Naive thymus-derived CD4-positive, alpha-beta T cell (primary cell): ENCODE measurements around the gene BPNT1. TPM values are rescaled to one million over a fixed set of nuclear protein-coding genes. Genes with fewer than 3 reads are reported as not detected.
A peak's percentile ranks its signal among the peaks of the same experiment; 100 is the strongest.

ENCODE experiments used
- ATAC-seq: fragments of 150-1000 bp; cut with Tn5 transposase; 2 replicates; pipeline ENCODE4 v1.10.0; 2021; ENCODE audit warnings: mild to moderate bottlenecking, moderate library complexity
- CTCF ChIA-PET: fragments of 350-600 bp; sonication (Branson Sonifier 250); formaldehyde crosslinking; loops from one replicate; lab custom pipeline; 2021; ENCODE audit warnings: antibody characterized with exemption; lab: Charles Lee
- POLR2A ChIA-PET: fragments of 350-600 bp; sonication (Branson Sonifier 250); formaldehyde crosslinking; loops from one replicate; lab custom pipeline; 2021; ENCODE audit warnings: antibody characterized with exemption, inconsistent platforms; lab: Charles Lee
- DNase-seq, 9 donors: peaks; one replicate each; pipeline versions ENCODE4 v3.0.0 to v3.0.0-alpha.2; 2020 to 2022; ENCODE audit warnings: mixed read lengths in 1 of 9
- H3K27ac ChIP-seq: one replicate; pipeline ENCODE4 v1.7.0; 2013; ENCODE audit warnings: mild to moderate bottlenecking, low read depth, low read length, moderate library complexity
- H3K27me3 ChIP-seq, 2 donors: one replicate each; pipeline ENCODE4 v1.7.0; 2013; ENCODE audit warnings: low read length in 2 of 2, mild to moderate bottlenecking in 2 of 2, moderate library complexity in 2 of 2; ENCODE audit not compliant: control insufficient read depth in 2 of 2, insufficient read depth in 2 of 2
- H3K36me3 ChIP-seq, 3 experiments: 1 replicate in 2 of 3; 2 replicates in 1 of 3; pipeline ENCODE4 v1.7.0; 2013; ENCODE audit warnings: low read length in 3 of 3, mild to moderate bottlenecking in 3 of 3, moderate library complexity in 1 of 3; ENCODE audit not compliant: insufficient read depth in 3 of 3, control insufficient read depth in 2 of 3
- H3K4me1 ChIP-seq, 2 donors: one replicate each; pipeline ENCODE4 v1.7.0; 2013; ENCODE audit warnings: low read length in 2 of 2, mild to moderate bottlenecking in 2 of 2, moderate library complexity in 1 of 2; ENCODE audit not compliant: control insufficient read depth in 2 of 2, insufficient read depth in 2 of 2
- H3K4me3 ChIP-seq: 2 replicates; pipeline ENCODE4 v1.7.0; 2013; ENCODE audit warnings: mild to moderate bottlenecking, low read length
- H3K9me3 ChIP-seq, 3 experiments: 1 replicate in 2 of 3; 2 replicates in 1 of 3; pipeline ENCODE4 v1.7.0; 2013; ENCODE audit warnings: low read length in 3 of 3; ENCODE audit not compliant: control insufficient read depth in 2 of 3
- H3K27ac Mint-ChIP-seq, 9 donors: one replicate each; pipeline ENCODE4 v1.8.0; 2020 to 2022; ENCODE audit warnings: mixed read lengths in 9 of 9, mild to moderate bottlenecking in 8 of 9, moderate library complexity in 5 of 9, inconsistent platforms in 2 of 9
- H3K27me3 Mint-ChIP-seq, 5 donors: one replicate each; pipeline ENCODE4 v1.8.0; 2021 to 2022; ENCODE audit warnings: mixed read lengths in 5 of 5, mild to moderate bottlenecking in 1 of 5
- H3K36me3 Mint-ChIP-seq, 5 donors: one replicate each; pipeline ENCODE4 v1.8.0; 2020 to 2022; ENCODE audit warnings: mixed read lengths in 5 of 5, mild to moderate bottlenecking in 3 of 5, inconsistent platforms in 1 of 5
- H3K4me1 Mint-ChIP-seq, 7 donors: one replicate each; pipeline ENCODE4 v1.8.0; 2020 to 2022; ENCODE audit warnings: mixed read lengths in 7 of 7, mild to moderate bottlenecking in 3 of 7, inconsistent platforms in 1 of 7
- H3K4me3 Mint-ChIP-seq, 10 donors: one replicate each; pipeline ENCODE4 v1.8.0; 2020 to 2022; ENCODE audit warnings: mild to moderate bottlenecking in 10 of 10, mixed read lengths in 10 of 10, moderate library complexity in 6 of 10, inconsistent platforms in 2 of 10
- H3K9me3 Mint-ChIP-seq, 11 donors: one replicate each; pipeline ENCODE4 v1.8.0; 2020 to 2022; ENCODE audit warnings: mixed read lengths in 11 of 11, mild to moderate bottlenecking in 4 of 11, inconsistent platforms in 1 of 11, moderate library complexity in 1 of 11
- intact Hi-C, 2 donors: fragments of 100-400 bp; cut with micrococcal nuclease; formaldehyde crosslinking; loops; one replicate each; pipeline ENCODE4 v1.15.1; 2023
- polyA plus RNA-seq, 2 donors: library from polyadenylated mRNA; unstranded; fragments of 300-500 nt; fragmentation: Illumina TruSeq; gene quantifications; one replicate each; pipeline ENCODE4 v1.2.3, GENCODE V29; 2021
- total RNA-seq, 6 experiments: library from RNA in 5 of 6; stranded (reverse) in 5 of 6; gene quantifications; 1 replicate in 5 of 6; 2 replicates in 1 of 6; pipeline ENCODE4 v1.2.3 and lab custom pipeline; 2021 to 2026

The BPNT1 gene, protein sequence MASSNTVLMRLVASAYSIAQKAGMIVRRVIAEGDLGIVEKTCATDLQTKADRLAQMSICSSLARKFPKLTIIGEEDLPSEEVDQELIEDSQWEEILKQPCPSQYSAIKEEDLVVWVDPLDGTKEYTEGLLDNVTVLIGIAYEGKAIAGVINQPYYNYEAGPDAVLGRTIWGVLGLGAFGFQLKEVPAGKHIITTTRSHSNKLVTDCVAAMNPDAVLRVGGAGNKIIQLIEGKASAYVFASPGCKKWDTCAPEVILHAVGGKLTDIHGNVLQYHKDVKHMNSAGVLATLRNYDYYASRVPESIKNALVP
- total RNA-seq (10 to 100 TPM in 4 of 5 experiments, 1 to 10 TPM in 1; 5.5 to 24.6 (median 15.0) TPM), polyA plus RNA-seq (10 to 100 TPM; 20.2 to 25.2 TPM), total RNA-seq (lab: John Stamatoyannopoulos, UW) (8.5 reads per million, percentile 33 among the genes with 10 or more reads in this experiment)

DNA sequence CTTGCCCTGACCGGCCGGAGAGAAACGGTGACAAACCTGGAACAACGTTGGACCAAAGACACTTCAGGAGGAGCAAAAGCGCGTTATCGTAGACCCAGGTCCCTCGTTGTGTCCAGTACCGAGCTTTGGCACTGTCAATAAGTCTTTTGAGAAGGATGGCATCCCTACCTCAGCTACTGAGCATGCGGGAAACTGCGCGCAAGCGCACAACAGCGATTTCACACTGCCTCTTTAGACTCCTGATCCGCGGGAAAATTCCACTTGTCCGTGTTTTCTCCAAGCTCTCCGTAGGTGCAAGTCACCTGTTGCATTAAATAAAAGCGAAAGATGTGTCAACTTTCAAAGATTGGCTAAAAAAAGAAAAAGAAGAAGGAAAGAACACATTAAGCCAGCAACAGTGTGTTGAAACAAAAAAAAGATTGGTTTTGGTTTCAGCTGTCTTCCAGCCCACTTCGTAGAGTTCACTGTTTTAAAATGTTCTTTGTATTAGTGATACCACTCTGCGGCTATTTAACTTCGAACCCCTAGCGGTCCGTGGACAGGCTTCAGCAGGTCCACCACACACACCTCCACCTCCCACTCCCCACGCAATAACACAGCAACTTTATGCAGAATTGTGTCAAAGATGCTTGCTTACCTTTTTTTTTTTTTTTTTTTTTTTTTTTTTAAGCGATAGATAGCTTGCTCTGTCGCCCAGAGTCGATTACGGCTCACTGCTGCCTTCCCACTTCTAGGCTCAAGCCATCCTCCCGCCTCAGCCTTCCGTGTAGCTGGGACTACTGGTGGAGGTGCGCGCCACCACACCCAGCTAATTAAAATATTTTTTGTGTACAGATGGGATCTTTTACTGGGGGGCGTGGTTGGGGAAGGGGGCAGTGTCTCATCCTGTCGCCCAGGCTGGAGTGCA lies at the start of gene BPNT1:
BPNT1 (minus strand) TSS at position 139 of the 907 bp plus-strand sequence. CDS start 9,942 bp downstream, outside the sequence.
- Mint-ChIP-seq H3K36me3 (peaks cover 0 to 5% (median 3%) of the 10 kb centered on the region in 5 donors), H3K9me3 (no peaks in the 10 kb centered on the region), H3K27me3 (peaks cover 0 to 2% (median 0%) of the 10 kb centered on the region in 5 donors), H3K4me1 (peaks cover 0 to 42% (median 36%) of the 10 kb centered on the region in 7 donors), H3K27ac (peak within 1 kb of the TSS; percentile 86 to 97 (median 94)), H3K4me3 (peak within 1 kb of the TSS; percentile 88 to 100 (median 94))
- Histone ChIP-seq H3K9me3 (no peaks in the 10 kb centered on the region), H3K27ac (peak within 1 kb of the TSS; percentile 72), H3K27me3 (no peaks in the 10 kb centered on the region), H3K4me1 (peaks cover 9 to 13% of the 10 kb centered on the region in 2 donors), H3K4me3 (peak within 1 kb of the TSS; percentile 83), H3K36me3 (peaks cover 0 to 6% (median 0%) of the 10 kb centered on the region in 3 experiments)
- intact Hi-C loops: loop anchor here (1.0 kb wide), 3 partner anchors 44 to 1805 kb away; partner anchors contain the start of genes EPRS1 (in 2 of the 2), RAB3GAP2 (in 2 of the 2) and RRP15 (in 2 of the 2)
- ATAC-seq (peak; percentile 87), DNase-seq (peak; percentile 90 to 99 (median 97))
- CTCF ChIA-PET: interaction anchor here (0.7 to 0.9 kb wide), 3 partner anchors 43 to 54 kb away, joined by 3 to 4 read pairs (median 3); no protein-coding TSS in a partner anchor
- POLR2A ChIA-PET: interaction anchor here (0.6 to 1.8 kb wide), 6 partner anchors 10 to 183 kb away, joined by 3 to 8 read pairs (median 4); partner anchors contain the start of genes EPRS1 and RAB3GAP2

DNA sequence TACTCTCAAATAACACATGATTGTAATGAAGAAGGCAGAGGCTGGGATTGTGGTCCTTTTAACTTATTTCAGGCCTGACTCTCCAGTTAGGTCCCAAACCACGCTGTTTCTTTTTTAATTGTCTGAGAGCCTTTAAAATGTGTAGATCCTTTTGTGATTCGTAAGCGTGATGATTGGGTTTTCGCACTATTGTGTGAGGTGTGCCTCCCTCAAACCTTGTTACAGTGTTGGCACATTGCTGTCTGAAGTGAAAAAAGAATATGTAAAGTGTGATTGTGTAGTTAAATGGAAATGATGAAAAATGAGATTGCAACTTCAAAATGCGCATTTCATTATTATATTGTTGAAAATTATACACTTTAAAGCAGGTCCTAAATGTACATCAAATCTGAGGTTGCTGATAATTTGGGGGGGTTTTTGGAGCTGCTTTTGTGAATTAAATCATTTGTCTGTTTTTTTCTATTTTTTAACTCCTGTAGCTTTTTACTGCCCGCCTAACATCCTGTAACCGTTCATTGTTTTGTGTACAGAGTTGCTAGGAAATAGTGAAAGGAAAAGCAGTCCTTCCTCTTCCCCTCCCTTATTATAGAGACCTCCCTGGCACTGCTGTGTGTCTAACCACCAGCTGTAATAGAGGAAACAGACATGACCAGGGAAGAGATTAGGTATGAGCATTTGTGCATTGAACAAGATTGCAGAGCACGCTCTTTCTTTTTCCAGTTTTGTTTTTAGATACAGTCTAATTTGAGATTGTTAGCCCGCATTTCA lies 47.6 kb upstream of the BPNT1 start:
- H3K36me3 Mint-ChIP-seq: peaks cover 15 to 61% (median 29%) of the 10 kb centered on the region in 5 donors
- no peaks in the 10 kb centered on the region for H3K4me1 ChIP-seq
- ChIA-PET CTCF (interaction anchor here (0.7 to 1.0 kb wide), 2 partner anchors 24 to 62 kb away, joined by 3 to 6 read pairs; no protein-coding TSS in a partner anchor), POLR2A (interaction anchor here (0.7 kb wide), 1 partner anchor 32 kb away, joined by 4 read pairs; no protein-coding TSS in a partner anchor)
- H3K4me3 Mint-ChIP-seq: peak overlapping the region in 2 of 10 donors; percentile 16 to 30
- peak overlapping the region; percentile 59 to 87 (median 80) for H3K27ac Mint-ChIP-seq
- H3K9me3 ChIP-seq: no peaks in the 10 kb centered on the region
- ATAC-seq (peak; percentile 91), DNase-seq (peak in 5 of 9 donors; percentile 16 to 51 (median 23))
- H3K27me3 Mint-ChIP-seq: no peaks in the 10 kb centered on the region
- peaks cover 20 to 89% (median 22%) of the 10 kb centered on the region in 3 experiments for H3K36me3 ChIP-seq
- H3K27me3 ChIP-seq: no peaks in the 10 kb centered on the region
- H3K27ac ChIP-seq: peak overlapping the region; percentile 20
- no peak overlapping the region for H3K4me3 ChIP-seq
- peaks cover 2 to 14% (median 8%) of the 10 kb centered on the region in 7 donors for H3K4me1 Mint-ChIP-seq
- H3K9me3 Mint-ChIP-seq: no peaks in the 10 kb centered on the region
- intact Hi-C loops: no loop called here

DNA sequence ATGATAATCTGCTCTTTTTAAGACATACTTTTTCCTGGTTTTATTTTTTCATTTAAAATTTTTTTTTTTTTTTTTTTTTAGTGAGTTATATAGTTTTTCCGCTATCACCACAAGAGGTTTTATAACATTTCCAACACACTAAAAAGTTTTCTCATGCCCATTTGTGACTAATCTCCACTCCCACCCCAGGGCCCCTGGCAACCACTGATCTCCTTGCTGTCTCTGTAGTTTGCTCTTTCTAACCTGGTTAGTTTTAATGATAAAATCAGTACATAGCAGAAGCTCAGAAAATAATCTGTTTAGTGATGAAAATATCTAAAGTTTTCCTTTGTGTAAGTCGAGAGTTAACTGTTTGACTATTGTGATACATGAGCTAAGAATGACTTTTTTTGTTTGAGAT lies 46.2 kb upstream of the BPNT1 start:
- CTCF ChIA-PET: interaction anchor here (0.9 kb wide), 1 partner anchor 23 kb away, joined by 3 read pairs; no protein-coding TSS in a partner anchor
- no peaks in the 10 kb centered on the region for H3K27me3 ChIP-seq
- Mint-ChIP-seq H3K36me3 (peaks cover 4 to 53% (median 21%) of the 10 kb centered on the region in 5 donors), H3K4me1 (peaks cover 5 to 17% (median 9%) of the 10 kb centered on the region in 7 donors), H3K4me3 (no peak overlapping the region), H3K27me3 (no peaks in the 10 kb centered on the region), H3K27ac (peak overlapping the region in 4 of 9 donors; percentile 28 to 83 (median 54)), H3K9me3 (no peaks in the 10 kb centered on the region)
- H3K4me1 ChIP-seq: no peaks in the 10 kb centered on the region
- no peak overlapping the region for H3K4me3 ChIP-seq
- POLR2A ChIA-PET: no interaction called here
- DNase-seq (no peak), ATAC-seq (no peak)
- H3K36me3 ChIP-seq: peaks cover 13 to 80% (median 13%) of the 10 kb centered on the region in 3 experiments
- intact Hi-C loops: no loop called here
- H3K27ac ChIP-seq: no peak overlapping the region
- H3K9me3 ChIP-seq: no peaks in the 10 kb centered on the region

DNA sequence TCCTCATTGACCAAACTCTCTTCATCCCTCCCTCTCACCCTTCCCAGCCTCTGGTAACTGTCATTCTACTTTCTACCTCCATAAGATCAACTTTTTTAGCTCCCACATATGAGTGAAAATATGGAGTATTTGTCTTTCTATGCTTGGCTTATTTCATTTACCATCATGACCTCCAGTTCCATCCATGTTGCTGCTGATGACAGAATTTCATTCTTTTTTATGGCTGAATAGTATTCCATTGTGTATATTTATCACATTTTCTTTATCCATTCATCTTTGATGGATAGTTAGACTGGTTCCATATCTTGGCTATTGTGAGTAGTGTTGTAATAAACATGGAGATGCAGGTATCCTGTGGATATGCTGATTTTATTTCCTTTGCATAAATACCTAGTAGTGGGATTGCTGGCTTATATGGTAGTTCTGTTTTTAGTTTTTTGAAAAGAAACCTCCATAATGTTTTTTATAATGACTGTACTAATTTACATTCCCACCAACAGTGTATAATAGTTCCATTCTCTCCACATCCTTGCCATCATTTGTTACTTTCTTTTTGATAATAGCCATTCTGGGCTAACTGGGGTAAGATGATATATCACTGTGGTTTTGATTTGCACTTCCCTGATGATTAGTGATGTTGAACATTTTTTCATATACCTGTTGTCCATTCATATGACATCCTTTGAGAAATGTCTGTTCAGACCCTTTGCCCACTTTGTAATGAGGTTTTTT lies 40.1 kb upstream of the BPNT1 start:
- Histone ChIP-seq H3K27ac (no peak overlapping the region), H3K36me3 (peaks cover 12 to 62% (median 12%) of the 10 kb centered on the region in 3 experiments), H3K27me3 (no peaks in the 10 kb centered on the region), H3K4me3 (no peak overlapping the region), H3K9me3 (peaks cover 0 to 3% (median 0%) of the 10 kb centered on the region in 3 experiments), H3K4me1 (no peaks in the 10 kb centered on the region)
- Mint-ChIP-seq H3K4me3 (no peak overlapping the region), H3K9me3 (peaks cover 0 to 5% (median 0%) of the 10 kb centered on the region in 11 donors), H3K4me1 (peaks cover 0 to 15% (median 4%) of the 10 kb centered on the region in 7 donors), H3K27ac (peak overlapping the region in 1 of 9 donors; percentile 38), H3K27me3 (no peaks in the 10 kb centered on the region), H3K36me3 (peaks cover 11 to 74% (median 43%) of the 10 kb centered on the region in 5 donors)
- DNase-seq: no peak
- no peak for ATAC-seq
- CTCF ChIA-PET: no interaction called here
- POLR2A ChIA-PET: no interaction called here
- intact Hi-C loops: no loop called here

DNA sequence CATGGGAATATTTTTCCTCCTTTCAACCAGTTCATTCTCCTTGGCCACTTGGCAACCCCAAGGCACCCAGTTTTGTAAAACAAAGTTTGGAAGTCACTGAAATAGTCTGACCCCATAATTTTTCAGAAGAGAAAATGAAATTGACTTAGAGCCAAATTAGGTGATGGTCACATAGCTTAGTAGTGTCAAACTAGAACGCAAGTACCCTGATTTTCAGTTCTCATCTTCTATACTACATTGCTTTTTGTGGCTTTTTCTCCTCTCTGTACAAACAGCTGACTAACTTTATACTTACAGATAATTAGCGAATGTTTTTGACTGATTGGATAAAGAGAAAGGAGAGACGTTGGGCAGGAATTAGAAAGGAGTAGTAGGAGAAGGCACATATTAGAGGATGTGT lies 37.5 kb upstream of the BPNT1 start:
- Histone ChIP-seq H3K36me3 (peaks cover 8 to 40% (median 9%) of the 10 kb centered on the region in 3 experiments), H3K4me1 (no peaks in the 10 kb centered on the region), H3K4me3 (no peak overlapping the region), H3K9me3 (peaks cover 0 to 3% (median 0%) of the 10 kb centered on the region in 3 experiments), H3K27ac (no peak overlapping the region), H3K27me3 (no peaks in the 10 kb centered on the region)
- CTCF ChIA-PET: no interaction called here
- H3K4me3 Mint-ChIP-seq: no peak overlapping the region
- peak overlapping the region in 3 of 9 donors; percentile 3 to 16 (median 3) for H3K27ac Mint-ChIP-seq
- POLR2A ChIA-PET: no interaction called here
- peaks cover 11 to 52% (median 39%) of the 10 kb centered on the region in 5 donors for H3K36me3 Mint-ChIP-seq
- H3K27me3 Mint-ChIP-seq: no peaks in the 10 kb centered on the region
- H3K4me1 Mint-ChIP-seq: peaks cover 3 to 26% (median 10%) of the 10 kb centered on the region in 7 donors
- ATAC-seq (no peak), DNase-seq (no peak)
- intact Hi-C loops: no loop called here
- H3K9me3 Mint-ChIP-seq: peaks cover 0 to 5% (median 0%) of the 10 kb centered on the region in 11 donors
